ENCODE measurements around the gene RNF138.

DNA sequence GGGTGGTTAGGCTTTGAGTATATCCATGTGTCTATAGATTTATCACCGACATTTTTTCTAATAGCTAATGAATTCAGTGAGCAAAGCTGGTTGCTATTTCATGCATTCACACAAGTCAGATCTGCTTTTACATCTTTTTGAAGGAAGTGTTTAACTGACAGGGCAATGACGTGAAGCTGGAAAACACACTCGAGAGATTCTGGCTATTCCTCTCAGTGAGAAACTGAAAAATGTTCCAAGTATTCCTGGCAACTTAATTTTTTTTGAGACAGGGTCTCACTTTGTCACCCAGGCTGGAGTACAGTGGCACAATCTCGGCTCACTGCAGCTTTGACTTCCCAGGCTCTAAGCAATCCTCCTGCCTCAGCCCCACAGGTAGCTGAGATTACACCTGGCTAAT is 21.2 kb downstream of the RNF138 start:
- TF ChIP-seq, protein P1, sequence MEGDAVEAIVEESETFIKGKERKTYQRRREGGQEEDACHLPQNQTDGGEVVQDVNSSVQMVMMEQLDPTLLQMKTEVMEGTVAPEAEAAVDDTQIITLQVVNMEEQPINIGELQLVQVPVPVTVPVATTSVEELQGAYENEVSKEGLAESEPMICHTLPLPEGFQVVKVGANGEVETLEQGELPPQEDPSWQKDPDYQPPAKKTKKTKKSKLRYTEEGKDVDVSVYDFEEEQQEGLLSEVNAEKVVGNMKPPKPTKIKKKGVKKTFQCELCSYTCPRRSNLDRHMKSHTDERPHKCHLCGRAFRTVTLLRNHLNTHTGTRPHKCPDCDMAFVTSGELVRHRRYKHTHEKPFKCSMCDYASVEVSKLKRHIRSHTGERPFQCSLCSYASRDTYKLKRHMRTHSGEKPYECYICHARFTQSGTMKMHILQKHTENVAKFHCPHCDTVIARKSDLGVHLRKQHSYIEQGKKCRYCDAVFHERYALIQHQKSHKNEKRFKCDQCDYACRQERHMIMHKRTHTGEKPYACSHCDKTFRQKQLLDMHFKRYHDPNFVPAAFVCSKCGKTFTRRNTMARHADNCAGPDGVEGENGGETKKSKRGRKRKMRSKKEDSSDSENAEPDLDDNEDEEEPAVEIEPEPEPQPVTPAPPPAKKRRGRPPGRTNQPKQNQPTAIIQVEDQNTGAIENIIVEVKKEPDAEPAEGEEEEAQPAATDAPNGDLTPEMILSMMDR (conservative IDR thresholded peaks at IDR 0.05; ENCODE audit: low read depth in 2 of 2) = no peak
- TF ChIP-seq EZH2 (IDR thresholded peaks at IDR 0.05; ENCODE audit: low read depth, unreplicated experiment) (no peak), POLR2AphosphoS5 (IDR thresholded peaks at IDR 0.05; ENCODE audit: low read depth) (no peak), EZH2phosphoT487 (IDR thresholded peaks at IDR 0.05; ENCODE audit: unreplicated experiment) (no peak), CREB1 (CRISPR knock-in tag; IDR thresholded peaks at IDR 0.05; ENCODE audit: low read depth) (no peak), NANOG (IDR thresholded peaks at IDR 0.05; ENCODE audit: borderline replicate concordance) (no peak), JUNB (IDR thresholded peaks at IDR 0.05; ENCODE audit: unreplicated experiment) (no peak), STAT1 (IDR thresholded peaks at IDR 0.05; ENCODE audit: unreplicated experiment) (no peak), ZNF114 (CRISPR knock-in tag; IDR thresholded peaks at IDR 0.05) (no peak), ZNF331 (CRISPR knock-in tag; IDR thresholded peaks at IDR 0.05; ENCODE audit: low read depth) (no peak)
- TF ChIP-seq, protein P2, sequence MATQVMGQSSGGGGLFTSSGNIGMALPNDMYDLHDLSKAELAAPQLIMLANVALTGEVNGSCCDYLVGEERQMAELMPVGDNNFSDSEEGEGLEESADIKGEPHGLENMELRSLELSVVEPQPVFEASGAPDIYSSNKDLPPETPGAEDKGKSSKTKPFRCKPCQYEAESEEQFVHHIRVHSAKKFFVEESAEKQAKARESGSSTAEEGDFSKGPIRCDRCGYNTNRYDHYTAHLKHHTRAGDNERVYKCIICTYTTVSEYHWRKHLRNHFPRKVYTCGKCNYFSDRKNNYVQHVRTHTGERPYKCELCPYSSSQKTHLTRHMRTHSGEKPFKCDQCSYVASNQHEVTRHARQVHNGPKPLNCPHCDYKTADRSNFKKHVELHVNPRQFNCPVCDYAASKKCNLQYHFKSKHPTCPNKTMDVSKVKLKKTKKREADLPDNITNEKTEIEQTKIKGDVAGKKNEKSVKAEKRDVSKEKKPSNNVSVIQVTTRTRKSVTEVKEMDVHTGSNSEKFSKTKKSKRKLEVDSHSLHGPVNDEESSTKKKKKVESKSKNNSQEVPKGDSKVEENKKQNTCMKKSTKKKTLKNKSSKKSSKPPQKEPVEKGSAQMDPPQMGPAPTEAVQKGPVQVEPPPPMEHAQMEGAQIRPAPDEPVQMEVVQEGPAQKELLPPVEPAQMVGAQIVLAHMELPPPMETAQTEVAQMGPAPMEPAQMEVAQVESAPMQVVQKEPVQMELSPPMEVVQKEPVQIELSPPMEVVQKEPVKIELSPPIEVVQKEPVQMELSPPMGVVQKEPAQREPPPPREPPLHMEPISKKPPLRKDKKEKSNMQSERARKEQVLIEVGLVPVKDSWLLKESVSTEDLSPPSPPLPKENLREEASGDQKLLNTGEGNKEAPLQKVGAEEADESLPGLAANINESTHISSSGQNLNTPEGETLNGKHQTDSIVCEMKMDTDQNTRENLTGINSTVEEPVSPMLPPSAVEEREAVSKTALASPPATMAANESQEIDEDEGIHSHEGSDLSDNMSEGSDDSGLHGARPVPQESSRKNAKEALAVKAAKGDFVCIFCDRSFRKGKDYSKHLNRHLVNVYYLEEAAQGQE (IDR thresholded peaks at IDR 0.05; ENCODE audit: unreplicated experiment) = no peak
- TF ChIP-seq, protein P3, sequence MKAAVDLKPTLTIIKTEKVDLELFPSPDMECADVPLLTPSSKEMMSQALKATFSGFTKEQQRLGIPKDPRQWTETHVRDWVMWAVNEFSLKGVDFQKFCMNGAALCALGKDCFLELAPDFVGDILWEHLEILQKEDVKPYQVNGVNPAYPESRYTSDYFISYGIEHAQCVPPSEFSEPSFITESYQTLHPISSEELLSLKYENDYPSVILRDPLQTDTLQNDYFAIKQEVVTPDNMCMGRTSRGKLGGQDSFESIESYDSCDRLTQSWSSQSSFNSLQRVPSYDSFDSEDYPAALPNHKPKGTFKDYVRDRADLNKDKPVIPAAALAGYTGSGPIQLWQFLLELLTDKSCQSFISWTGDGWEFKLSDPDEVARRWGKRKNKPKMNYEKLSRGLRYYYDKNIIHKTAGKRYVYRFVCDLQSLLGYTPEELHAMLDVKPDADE (IDR thresholded peaks at IDR 0.05) = no peak
- TF ChIP-seq, protein P4, sequence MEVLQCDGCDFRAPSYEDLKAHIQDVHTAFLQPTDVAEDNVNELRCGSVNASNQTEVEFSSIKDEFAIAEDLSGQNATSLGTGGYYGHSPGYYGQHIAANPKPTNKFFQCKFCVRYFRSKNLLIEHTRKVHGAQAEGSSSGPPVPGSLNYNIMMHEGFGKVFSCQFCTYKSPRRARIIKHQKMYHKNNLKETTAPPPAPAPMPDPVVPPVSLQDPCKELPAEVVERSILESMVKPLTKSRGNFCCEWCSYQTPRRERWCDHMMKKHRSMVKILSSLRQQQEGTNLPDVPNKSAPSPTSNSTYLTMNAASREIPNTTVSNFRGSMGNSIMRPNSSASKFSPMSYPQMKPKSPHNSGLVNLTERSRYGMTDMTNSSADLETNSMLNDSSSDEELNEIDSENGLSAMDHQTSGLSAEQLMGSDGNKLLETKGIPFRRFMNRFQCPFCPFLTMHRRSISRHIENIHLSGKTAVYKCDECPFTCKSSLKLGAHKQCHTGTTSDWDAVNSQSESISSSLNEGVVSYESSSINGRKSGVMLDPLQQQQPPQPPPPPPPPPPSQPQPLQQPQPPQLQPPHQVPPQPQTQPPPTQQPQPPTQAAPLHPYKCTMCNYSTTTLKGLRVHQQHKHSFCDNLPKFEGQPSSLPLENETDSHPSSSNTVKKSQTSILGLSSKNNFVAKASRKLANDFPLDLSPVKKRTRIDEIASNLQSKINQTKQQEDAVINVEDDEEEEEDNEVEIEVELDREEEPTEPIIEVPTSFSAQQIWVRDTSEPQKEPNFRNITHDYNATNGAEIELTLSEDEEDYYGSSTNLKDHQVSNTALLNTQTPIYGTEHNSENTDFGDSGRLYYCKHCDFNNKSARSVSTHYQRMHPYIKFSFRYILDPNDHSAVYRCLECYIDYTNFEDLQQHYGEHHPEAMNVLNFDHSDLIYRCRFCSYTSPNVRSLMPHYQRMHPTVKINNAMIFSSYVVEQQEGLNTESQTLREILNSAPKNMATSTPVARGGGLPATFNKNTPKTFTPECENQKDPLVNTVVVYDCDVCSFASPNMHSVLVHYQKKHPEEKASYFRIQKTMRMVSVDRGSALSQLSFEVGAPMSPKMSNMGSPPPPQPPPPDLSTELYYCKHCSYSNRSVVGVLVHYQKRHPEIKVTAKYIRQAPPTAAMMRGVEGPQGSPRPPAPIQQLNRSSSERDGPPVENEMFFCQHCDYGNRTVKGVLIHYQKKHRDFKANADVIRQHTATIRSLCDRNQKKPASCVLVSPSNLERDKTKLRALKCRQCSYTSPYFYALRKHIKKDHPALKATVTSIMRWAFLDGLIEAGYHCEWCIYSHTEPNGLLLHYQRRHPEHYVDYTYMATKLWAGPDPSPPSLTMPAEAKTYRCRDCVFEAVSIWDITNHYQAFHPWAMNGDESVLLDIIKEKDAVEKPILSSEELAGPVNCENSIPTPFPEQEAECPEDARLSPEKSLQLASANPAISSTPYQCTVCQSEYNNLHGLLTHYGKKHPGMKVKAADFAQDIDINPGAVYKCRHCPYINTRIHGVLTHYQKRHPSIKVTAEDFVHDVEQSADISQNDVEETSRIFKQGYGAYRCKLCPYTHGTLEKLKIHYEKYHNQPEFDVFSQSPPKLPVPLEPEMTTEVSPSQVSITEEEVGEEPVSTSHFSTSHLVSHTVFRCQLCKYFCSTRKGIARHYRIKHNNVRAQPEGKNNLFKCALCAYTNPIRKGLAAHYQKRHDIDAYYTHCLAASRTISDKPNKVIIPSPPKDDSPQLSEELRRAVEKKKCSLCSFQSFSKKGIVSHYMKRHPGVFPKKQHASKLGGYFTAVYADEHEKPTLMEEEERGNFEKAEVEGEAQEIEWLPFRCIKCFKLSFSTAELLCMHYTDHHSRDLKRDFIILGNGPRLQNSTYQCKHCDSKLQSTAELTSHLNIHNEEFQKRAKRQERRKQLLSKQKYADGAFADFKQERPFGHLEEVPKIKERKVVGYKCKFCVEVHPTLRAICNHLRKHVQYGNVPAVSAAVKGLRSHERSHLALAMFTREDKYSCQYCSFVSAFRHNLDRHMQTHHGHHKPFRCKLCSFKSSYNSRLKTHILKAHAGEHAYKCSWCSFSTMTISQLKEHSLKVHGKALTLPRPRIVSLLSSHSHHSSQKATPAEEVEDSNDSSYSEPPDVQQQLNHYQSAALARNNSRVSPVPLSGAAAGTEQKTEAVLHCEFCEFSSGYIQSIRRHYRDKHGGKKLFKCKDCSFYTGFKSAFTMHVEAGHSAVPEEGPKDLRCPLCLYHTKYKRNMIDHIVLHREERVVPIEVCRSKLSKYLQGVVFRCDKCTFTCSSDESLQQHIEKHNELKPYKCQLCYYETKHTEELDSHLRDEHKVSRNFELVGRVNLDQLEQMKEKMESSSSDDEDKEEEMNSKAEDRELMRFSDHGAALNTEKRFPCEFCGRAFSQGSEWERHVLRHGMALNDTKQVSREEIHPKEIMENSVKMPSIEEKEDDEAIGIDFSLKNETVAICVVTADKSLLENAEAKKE (CRISPR knock-in tag; IDR thresholded peaks at IDR 0.05) = no peak

Data from GM23338 (cell line).